Measurements from ENCODE around the gene CTIF. TPM values are rescaled to one million over a fixed set of nuclear protein-coding genes. Genes with fewer than 3 reads are reported as not detected.

The CTIF gene
- total and polyA plus RNA-seq, 5 donors from 2014 or later = 0.23 to 1.8 TPM; not detected in 3

GRCh38 chr18:48694295-48694694 lies 155.5 kb downstream of the CTIF start:
- ATAC-seq (ENCODE audit: low read depth in 2 of 2) (no peak), DNase-seq (no peak)
- H3K36me3 ChIP-seq (ENCODE audit: control insufficient read depth, insufficient read depth, low read length) = no peaks in the 10 kb centered on the region
- H3K27me3 ChIP-seq (ENCODE audit: control insufficient read depth, insufficient read depth, low read length) = no peaks in the 10 kb centered on the region
- H3K27ac ChIP-seq (ENCODE audit: insufficient read depth, low read length, poor library complexity, severe bottlenecking) = no peak overlapping the region
- H3K4me1 ChIP-seq (ENCODE audit: control insufficient read depth, insufficient read depth, low read length, poor library complexity, severe bottlenecking) = no peaks in the 10 kb centered on the region
- Mint-ChIP-seq H3K9me3 (peaks cover 0 to 3% (median 0%) of the 10 kb centered on the region in 7 donors), H3K36me3 (no peaks in the 10 kb centered on the region), H3K27ac (no peak overlapping the region), H3K27me3 (no peaks in the 10 kb centered on the region), H3K4me1 (peaks cover 0 to 2% (median 0%) of the 10 kb centered on the region in 4 donors), H3K4me3 (no peak overlapping the region)
- no peaks in the 10 kb centered on the region for H3K9me3 ChIP-seq (ENCODE audit: control insufficient read depth in 2 of 2, low read length in 2 of 2)
- H3K4me3 ChIP-seq (ENCODE audit: low read depth, low read length) = no peak overlapping the region

DNA sequence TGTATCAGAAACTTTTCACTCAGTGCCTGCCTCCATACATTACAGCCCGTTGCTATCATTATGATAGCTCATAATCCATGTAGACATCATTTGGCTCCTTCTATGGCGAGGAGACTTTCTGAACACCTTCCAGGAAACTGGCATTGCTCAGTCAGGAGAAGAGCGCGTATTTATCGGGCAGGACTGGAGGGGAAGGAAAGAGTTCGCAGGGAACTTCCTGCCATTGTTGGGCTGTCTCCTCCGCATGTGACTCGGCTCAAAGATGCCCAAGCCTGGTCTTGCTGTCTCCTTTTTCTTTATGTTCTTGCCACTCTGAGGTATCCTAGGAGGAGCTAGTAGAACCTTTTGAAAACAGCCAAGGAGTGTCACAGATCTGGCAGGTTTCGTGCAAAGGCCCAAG lies 156.8 kb downstream of the CTIF start:
- no peak overlapping the region for H3K4me3 Mint-ChIP-seq
- no peak overlapping the region for H3K27ac Mint-ChIP-seq
- peaks cover 0 to 2% (median 0%) of the 10 kb centered on the region in 4 donors for H3K4me1 Mint-ChIP-seq
- Histone ChIP-seq H3K27ac (ENCODE audit: insufficient read depth, low read length, poor library complexity, severe bottlenecking) (no peak overlapping the region), H3K9me3 (ENCODE audit: control insufficient read depth in 2 of 2, low read length in 2 of 2) (no peaks in the 10 kb centered on the region), H3K36me3 (ENCODE audit: control insufficient read depth, insufficient read depth, low read length) (no peaks in the 10 kb centered on the region), H3K4me1 (ENCODE audit: control insufficient read depth, insufficient read depth, low read length, poor library complexity, severe bottlenecking) (no peaks in the 10 kb centered on the region), H3K4me3 (ENCODE audit: low read depth, low read length) (no peak overlapping the region), H3K27me3 (ENCODE audit: control insufficient read depth, insufficient read depth, low read length) (no peaks in the 10 kb centered on the region)
- no peaks in the 10 kb centered on the region for H3K36me3 Mint-ChIP-seq
- DNase-seq = no peak
- H3K9me3 Mint-ChIP-seq = peaks cover 0 to 3% (median 0%) of the 10 kb centered on the region in 7 donors
- H3K27me3 Mint-ChIP-seq = no peaks in the 10 kb centered on the region
- no peak for ATAC-seq (ENCODE audit: low read depth in 2 of 2)

DNA sequence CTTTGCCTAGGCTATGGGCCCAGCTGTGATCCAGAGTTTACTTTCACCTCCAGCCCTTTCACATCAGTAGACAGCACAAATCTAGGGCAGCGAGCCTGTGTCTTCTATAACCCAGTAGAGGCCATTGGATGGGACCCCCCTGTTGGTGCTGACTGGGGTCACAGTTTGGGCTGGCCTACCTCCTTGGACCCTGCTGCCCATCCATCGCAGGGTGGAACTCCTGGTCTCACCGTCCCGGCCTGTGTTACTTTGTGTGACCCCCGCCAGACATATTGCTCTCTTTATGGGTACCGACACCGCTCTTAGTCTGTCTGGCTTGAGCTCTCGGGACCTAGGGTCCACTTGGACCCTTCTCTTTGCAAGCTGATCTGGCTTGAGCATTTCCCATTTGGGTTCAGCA lies 157.4 kb downstream of the CTIF start:
- H3K27ac ChIP-seq (ENCODE audit: insufficient read depth, low read length, poor library complexity, severe bottlenecking) = no peak overlapping the region
- H3K27me3 ChIP-seq (ENCODE audit: control insufficient read depth, insufficient read depth, low read length) = no peaks in the 10 kb centered on the region
- no peak overlapping the region for H3K27ac Mint-ChIP-seq
- H3K36me3 Mint-ChIP-seq = no peaks in the 10 kb centered on the region
- peaks cover 0 to 3% (median 0%) of the 10 kb centered on the region in 7 donors for H3K9me3 Mint-ChIP-seq
- H3K4me3 Mint-ChIP-seq = no peak overlapping the region
- no peaks in the 10 kb centered on the region for H3K4me1 ChIP-seq (ENCODE audit: control insufficient read depth, insufficient read depth, low read length, poor library complexity, severe bottlenecking)
- no peaks in the 10 kb centered on the region for H3K36me3 ChIP-seq (ENCODE audit: control insufficient read depth, insufficient read depth, low read length)
- DNase-seq (no peak), ATAC-seq (ENCODE audit: low read depth in 2 of 2) (no peak)
- H3K27me3 Mint-ChIP-seq = no peaks in the 10 kb centered on the region
- no peaks in the 10 kb centered on the region for H3K9me3 ChIP-seq (ENCODE audit: control insufficient read depth in 2 of 2, low read length in 2 of 2)
- peaks cover 0 to 2% (median 0%) of the 10 kb centered on the region in 4 donors for H3K4me1 Mint-ChIP-seq
- no peak overlapping the region for H3K4me3 ChIP-seq (ENCODE audit: low read depth, low read length)

DNA sequence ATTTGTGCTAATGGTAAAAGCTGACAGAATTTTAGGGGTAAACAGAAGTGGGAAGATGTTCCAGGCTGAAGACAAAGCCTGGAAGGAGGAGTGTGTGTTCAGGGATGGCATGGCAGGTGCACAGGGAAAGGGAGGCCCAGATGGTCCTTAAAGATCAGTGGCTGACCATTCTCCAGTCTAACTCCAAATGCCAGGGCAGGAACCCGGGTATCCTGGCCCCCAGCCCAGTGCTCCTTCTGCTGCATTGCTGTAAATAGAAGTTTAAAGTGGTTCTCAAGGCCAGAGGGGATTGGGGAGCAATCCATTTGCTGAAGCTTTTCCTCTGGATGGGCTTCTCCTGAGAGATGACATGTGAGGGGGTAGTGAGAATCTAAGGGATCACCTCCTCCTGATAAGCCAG lies 158.6 kb downstream of the CTIF start:
- DNase-seq (no peak), ATAC-seq (ENCODE audit: low read depth in 2 of 2) (no peak)
- no peak overlapping the region for H3K27ac ChIP-seq (ENCODE audit: insufficient read depth, low read length, poor library complexity, severe bottlenecking)
- H3K36me3 ChIP-seq (ENCODE audit: control insufficient read depth, insufficient read depth, low read length) = no peaks in the 10 kb centered on the region
- Mint-ChIP-seq H3K4me3 (no peak overlapping the region), H3K36me3 (no peaks in the 10 kb centered on the region), H3K9me3 (no peaks in the 10 kb centered on the region), H3K4me1 (peaks cover 0 to 2% (median 0%) of the 10 kb centered on the region in 4 donors), H3K27ac (no peak overlapping the region), H3K27me3 (no peaks in the 10 kb centered on the region)
- no peaks in the 10 kb centered on the region for H3K4me1 ChIP-seq (ENCODE audit: control insufficient read depth, insufficient read depth, low read length, poor library complexity, severe bottlenecking)
- no peaks in the 10 kb centered on the region for H3K27me3 ChIP-seq (ENCODE audit: control insufficient read depth, insufficient read depth, low read length)
- no peaks in the 10 kb centered on the region for H3K9me3 ChIP-seq (ENCODE audit: control insufficient read depth in 2 of 2, low read length in 2 of 2)
- H3K4me3 ChIP-seq (ENCODE audit: low read depth, low read length) = no peak overlapping the region

DNA sequence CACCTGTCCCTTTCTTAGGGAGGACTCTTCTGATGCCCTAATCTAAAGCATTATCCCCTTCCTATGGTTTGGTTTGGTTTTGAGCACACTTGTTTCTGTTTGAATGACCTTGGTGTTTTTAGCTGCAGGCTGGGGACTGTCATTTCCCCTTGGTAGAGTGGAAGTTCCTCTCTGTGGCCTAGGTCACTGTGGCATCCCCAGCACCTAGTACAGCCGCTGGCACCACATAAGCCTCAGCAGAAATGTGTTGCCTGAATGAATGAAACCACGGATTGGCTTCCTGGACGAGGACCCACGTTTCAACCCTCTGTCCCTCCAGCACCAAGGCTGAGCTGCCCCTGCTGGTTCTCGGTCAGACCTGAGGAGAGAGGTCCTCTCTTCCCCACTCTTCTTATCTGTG lies 159.9 kb downstream of the CTIF start:
- Mint-ChIP-seq H3K9me3 (no peaks in the 10 kb centered on the region), H3K4me1 (peaks cover 0 to 8% (median 1%) of the 10 kb centered on the region in 4 donors), H3K4me3 (no peak overlapping the region), H3K27me3 (no peaks in the 10 kb centered on the region), H3K36me3 (no peaks in the 10 kb centered on the region), H3K27ac (no peak overlapping the region)
- H3K36me3 ChIP-seq (ENCODE audit: control insufficient read depth, insufficient read depth, low read length) = no peaks in the 10 kb centered on the region
- DNase-seq (peak in 1 of 3 donors; percentile 29), ATAC-seq (ENCODE audit: low read depth in 2 of 2) (peak in 1 of 2 donors; percentile 43)
- no peak overlapping the region for H3K4me3 ChIP-seq (ENCODE audit: low read depth, low read length)
- H3K27ac ChIP-seq (ENCODE audit: insufficient read depth, low read length, poor library complexity, severe bottlenecking) = no peak overlapping the region
- H3K9me3 ChIP-seq (ENCODE audit: control insufficient read depth in 2 of 2, low read length in 2 of 2) = no peaks in the 10 kb centered on the region
- no peaks in the 10 kb centered on the region for H3K4me1 ChIP-seq (ENCODE audit: control insufficient read depth, insufficient read depth, low read length, poor library complexity, severe bottlenecking)
- H3K27me3 ChIP-seq (ENCODE audit: control insufficient read depth, insufficient read depth, low read length) = no peaks in the 10 kb centered on the region

GRCh38 chr18:48699761-48700160 lies 160.9 kb downstream of the CTIF start:
- H3K36me3 Mint-ChIP-seq = no peaks in the 10 kb centered on the region
- Histone ChIP-seq H3K4me1 (ENCODE audit: control insufficient read depth, insufficient read depth, low read length, poor library complexity, severe bottlenecking) (no peaks in the 10 kb centered on the region), H3K4me3 (ENCODE audit: low read depth, low read length) (no peak overlapping the region), H3K27me3 (ENCODE audit: control insufficient read depth, insufficient read depth, low read length) (no peaks in the 10 kb centered on the region), H3K9me3 (ENCODE audit: control insufficient read depth in 2 of 2, low read length in 2 of 2) (no peaks in the 10 kb centered on the region), H3K27ac (ENCODE audit: insufficient read depth, low read length, poor library complexity, severe bottlenecking) (no peak overlapping the region), H3K36me3 (ENCODE audit: control insufficient read depth, insufficient read depth, low read length) (no peaks in the 10 kb centered on the region)
- H3K4me1 Mint-ChIP-seq = peaks cover 0 to 8% (median 1%) of the 10 kb centered on the region in 4 donors
- H3K4me3 Mint-ChIP-seq = no peak overlapping the region
- no peaks in the 10 kb centered on the region for H3K27me3 Mint-ChIP-seq
- no peak for ATAC-seq (ENCODE audit: low read depth in 2 of 2)
- no peak overlapping the region for H3K27ac Mint-ChIP-seq
- H3K9me3 Mint-ChIP-seq = no peaks in the 10 kb centered on the region
- no peak for DNase-seq

GRCh38 chr18:48700446-48700845 lies 161.6 kb downstream of the CTIF start:
- no peak for ATAC-seq (ENCODE audit: low read depth in 2 of 2)
- H3K27ac Mint-ChIP-seq = no peak overlapping the region

GRCh38 chr18:48702346-48703027 lies 163.7 kb downstream of the CTIF start:
- H3K27ac Mint-ChIP-seq = no peak overlapping the region
- Histone ChIP-seq H3K4me1 (ENCODE audit: control insufficient read depth, insufficient read depth, low read length, poor library complexity, severe bottlenecking) (no peaks in the 10 kb centered on the region), H3K4me3 (ENCODE audit: low read depth, low read length) (no peak overlapping the region), H3K27me3 (ENCODE audit: control insufficient read depth, insufficient read depth, low read length) (no peaks in the 10 kb centered on the region), H3K27ac (ENCODE audit: insufficient read depth, low read length, poor library complexity, severe bottlenecking) (no peak overlapping the region), H3K36me3 (ENCODE audit: control insufficient read depth, insufficient read depth, low read length) (no peaks in the 10 kb centered on the region), H3K9me3 (ENCODE audit: control insufficient read depth in 2 of 2, low read length in 2 of 2) (no peaks in the 10 kb centered on the region)
- H3K27me3 Mint-ChIP-seq = no peaks in the 10 kb centered on the region
- no peak overlapping the region for H3K4me3 Mint-ChIP-seq
- DNase-seq (peak in 1 of 3 donors; percentile 59), ATAC-seq (ENCODE audit: low read depth in 2 of 2) (no peak)
- peaks cover 0 to 8% (median 0%) of the 10 kb centered on the region in 4 donors for H3K4me1 Mint-ChIP-seq
- no peaks in the 10 kb centered on the region for H3K36me3 Mint-ChIP-seq
- no peaks in the 10 kb centered on the region for H3K9me3 Mint-ChIP-seq

More at GRCh38 chr18:48700446-48700845, 161.6 kb downstream of the CTIF start:
- Histone ChIP-seq H3K9me3 (ENCODE audit: control insufficient read depth in 2 of 2, low read length in 2 of 2) (no peaks in the 10 kb centered on the region), H3K4me1 (ENCODE audit: control insufficient read depth, insufficient read depth, low read length, poor library complexity, severe bottlenecking) (no peaks in the 10 kb centered on the region), H3K4me3 (ENCODE audit: low read depth, low read length) (no peak overlapping the region), H3K27ac (ENCODE audit: insufficient read depth, low read length, poor library complexity, severe bottlenecking) (no peak overlapping the region), H3K36me3 (ENCODE audit: control insufficient read depth, insufficient read depth, low read length) (no peaks in the 10 kb centered on the region), H3K27me3 (ENCODE audit: control insufficient read depth, insufficient read depth, low read length) (no peaks in the 10 kb centered on the region)
- H3K4me1 Mint-ChIP-seq = peaks cover 0 to 8% (median under 1%) of the 10 kb centered on the region in 4 donors
- DNase-seq = no peak
- H3K4me3 Mint-ChIP-seq = no peak overlapping the region
- no peaks in the 10 kb centered on the region for H3K27me3 Mint-ChIP-seq
- H3K36me3 Mint-ChIP-seq = no peaks in the 10 kb centered on the region
- H3K9me3 Mint-ChIP-seq = no peaks in the 10 kb centered on the region
